ENCODE measurements around the gene RNF115. TPM values are rescaled to one million over a fixed set of nuclear protein-coding genes. Genes with fewer than 3 reads are reported as not detected.

RNF115 gene
- total RNA-seq, 1 experiment from 2014 or later = 14.5 TPM

GRCh38 chr1:145688924-145689323, 135.0 kb downstream of the RNF115 start:
- DNase-seq (ENCODE audit: low read depth) = no peak
- in situ Hi-C loops (cut with HindIII; ENCODE audit: low pct_unique_long_range_greater_than_20kb, low sequenced_read_pairs) = no loop called here

Other genes with a start within 250 kb of the RNF115 start
- 32.1 and 40.4 TPM in 2 replicates for gene GPR89A, start 216.1 kb downstream of the RNF115 start, total RNA-seq (2014; rRNA removed; shearing (Covaris generic); ENCODE audit: low replicate concordance)
- 104 and 107 TPM in 2 replicates for gene PDZK1, start 116.7 kb downstream of the RNF115 start, total RNA-seq (2014; rRNA removed; shearing (Covaris generic); ENCODE audit: low replicate concordance)
- gene CD160, start 104.6 kb downstream of the RNF115 start, total RNA-seq (2014; rRNA removed; shearing (Covaris generic); ENCODE audit: low replicate concordance) = not detected in 2 replicates
- gene POLR3C, start 105 bp upstream of the RNF115 start, total RNA-seq (2014; rRNA removed; shearing (Covaris generic); ENCODE audit: low replicate concordance) = 13.9 and 24.8 TPM in 2 replicates
- 5.1 and 9.9 TPM in 2 replicates for gene NUDT17, start 21.5 kb upstream of the RNF115 start, total RNA-seq (2014; rRNA removed; shearing (Covaris generic); ENCODE audit: low replicate concordance)
- 5.0 and 8.1 TPM in 2 replicates for gene PIAS3, start 35.0 kb upstream of the RNF115 start, total RNA-seq (2014; rRNA removed; shearing (Covaris generic); ENCODE audit: low replicate concordance)
- not detected in 2 replicates for gene ANKRD35, start 61.8 kb upstream of the RNF115 start, total RNA-seq (2014; rRNA removed; shearing (Covaris generic); ENCODE audit: low replicate concordance)
- not detected in 2 replicates for gene ITGA10, start 86.0 kb upstream of the RNF115 start, total RNA-seq (2014; rRNA removed; shearing (Covaris generic); ENCODE audit: low replicate concordance)
- 23.9 and 36.0 TPM in 2 replicates for gene PEX11B, start 94.6 kb upstream of the RNF115 start, total RNA-seq (2014; rRNA removed; shearing (Covaris generic); ENCODE audit: low replicate concordance)
- 65.6 and 82.0 TPM in 2 replicates for gene RBM8A, start 103.4 kb upstream of the RNF115 start, total RNA-seq (2014; rRNA removed; shearing (Covaris generic); ENCODE audit: low replicate concordance)
- gene LIX1L, start 133.9 kb upstream of the RNF115 start, total RNA-seq (2014; rRNA removed; shearing (Covaris generic); ENCODE audit: low replicate concordance) = 19.8 and 26.9 TPM in 2 replicates
- gene ANKRD34A, start 140.5 kb upstream of the RNF115 start, total RNA-seq (2014; rRNA removed; shearing (Covaris generic); ENCODE audit: low replicate concordance) = 0.74 TPM in 1 of 2 replicates, not detected in the other
- gene POLR3GL, start 140.6 kb upstream of the RNF115 start, total RNA-seq (2014; rRNA removed; shearing (Covaris generic); ENCODE audit: low replicate concordance) = 18.9 and 35.2 TPM in 2 replicates
- 125 and 142 TPM in 2 replicates for gene TXNIP, start 172.5 kb upstream of the RNF115 start, total RNA-seq (2014; rRNA removed; shearing (Covaris generic); ENCODE audit: low replicate concordance)
- gene HJV, start 197.6 kb upstream of the RNF115 start, total RNA-seq (2014; rRNA removed; shearing (Covaris generic); ENCODE audit: low replicate concordance) = not detected in 2 replicates